ENCODE data around the gene TMEM217. TPM values are rescaled to one million over a fixed set of nuclear protein-coding genes. Genes with fewer than 3 reads are reported as not detected.

Gene TMEM217
- total and polyA plus RNA-seq, 7 donors = 0.55 to 5.3 (median 0.80) TPM; not detected in 1

DNA sequence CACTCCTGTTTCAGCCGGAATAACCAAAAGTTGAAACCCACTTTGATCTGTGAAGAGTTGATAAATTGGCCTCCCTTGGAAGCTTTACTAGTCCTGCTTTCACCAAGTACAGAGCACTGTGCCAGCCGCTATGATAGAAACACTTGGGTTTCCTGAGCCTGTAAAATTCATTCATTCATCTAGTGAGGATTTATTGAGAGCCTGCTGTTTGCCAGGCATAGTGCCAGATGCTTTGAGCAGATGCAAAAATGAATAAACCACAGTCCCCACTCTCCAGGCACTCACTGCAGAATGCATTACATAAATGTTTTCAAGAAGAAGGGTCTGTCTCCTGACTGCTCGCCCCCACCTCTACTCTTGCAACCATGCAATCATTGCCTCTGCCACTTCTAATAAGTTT lies 25.3 kb upstream of the TMEM217 start:
- 54 to 62% methylated on average over 3 of the region's 3 CpGs for WGBS, 2 donors
- H3K27me3 ChIP-seq = no peaks in the 10 kb centered on the region
- H3K4me1 ChIP-seq = peaks cover 0 to 46% (median 28%) of the 10 kb centered on the region in 4 donors
- TF ChIP-seq CTCF (IDR thresholded peaks at IDR 0.05) (no peak), POLR2AphosphoS5 (IDR thresholded peaks at IDR 0.05) (no peak), EP300 (IDR thresholded peaks at IDR 0.05) (no peak), POLR2A (IDR thresholded peaks at IDR 0.05) (no peak)
- peaks cover 0 to 29% (median 2%) of the 10 kb centered on the region in 4 donors for H3K36me3 ChIP-seq
- no peak for DNase-seq
- intact Hi-C loops (cut with DNase I) = no loop called here
- no peaks in the 10 kb centered on the region for H3K9me3 ChIP-seq
- no peak overlapping the region for H3K4me3 ChIP-seq
- peak overlapping the region; percentile 48 to 74 (median 72) for H3K27ac ChIP-seq

DNA sequence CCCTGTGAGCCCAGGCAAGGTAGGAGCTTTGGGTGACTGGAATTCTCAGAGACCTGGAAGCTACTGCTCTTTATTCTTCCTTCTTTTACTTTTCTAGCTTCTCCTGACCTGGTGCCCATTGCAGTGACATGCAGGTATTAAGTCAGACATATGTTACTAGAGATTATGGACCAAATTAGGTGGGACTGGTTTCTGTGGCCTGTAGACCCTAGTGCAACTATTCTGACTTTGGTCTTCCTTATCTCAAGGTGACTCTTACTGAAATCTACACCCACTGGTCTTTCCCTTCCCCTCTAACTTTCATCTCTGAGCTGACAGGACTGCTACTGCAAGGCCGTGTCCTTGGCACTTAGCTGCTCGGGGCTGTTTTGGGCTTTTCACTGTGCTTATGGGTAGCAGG lies 24.4 kb upstream of the TMEM217 start:
- DNase-seq = no peak
- no peak for TF ChIP-seq POLR2A (IDR thresholded peaks at IDR 0.05)
- TF ChIP-seq EP300 (IDR thresholded peaks at IDR 0.05) = no peak
- TF ChIP-seq POLR2AphosphoS5 (IDR thresholded peaks at IDR 0.05) = no peak
- TF ChIP-seq CTCF (IDR thresholded peaks at IDR 0.05) = no peak
- 96 to 98% methylated on average over 2 of the region's 2 CpGs for WGBS, 2 donors
- peaks cover 0 to 24% (median 2%) of the 10 kb centered on the region in 4 donors for H3K36me3 ChIP-seq
- H3K27me3 ChIP-seq = no peaks in the 10 kb centered on the region
- H3K4me1 ChIP-seq = peaks cover 0 to 46% (median 28%) of the 10 kb centered on the region in 4 donors
- peak overlapping the region in 3 of 4 donors; percentile 72 to 74 (median 73) for H3K27ac ChIP-seq
- intact Hi-C loops (cut with DNase I) = no loop called here
- H3K9me3 ChIP-seq = no peaks in the 10 kb centered on the region
- no peak overlapping the region for H3K4me3 ChIP-seq

GRCh38 chr6:37280162-37280887 lies 22.4 kb upstream of the TMEM217 start:
- Histone ChIP-seq H3K4me3 (no peak overlapping the region), H3K9me3 (no peaks in the 10 kb centered on the region), H3K4me1 (peaks cover 0 to 44% (median 28%) of the 10 kb centered on the region in 4 donors), H3K27ac (peak overlapping the region in 2 of 4 donors; percentile 4 to 24), H3K27me3 (no peaks in the 10 kb centered on the region), H3K36me3 (peaks cover 0 to 16% (median 2%) of the 10 kb centered on the region in 4 donors)
- WGBS, 2 donors = 86 to 92% methylated on average over 8 of the region's 8 CpGs
- intact Hi-C loops (cut with DNase I) = no loop called here
- no peak for DNase-seq
- TF ChIP-seq POLR2AphosphoS5 (IDR thresholded peaks at IDR 0.05) (no peak), EP300 (IDR thresholded peaks at IDR 0.05) (no peak), CTCF (IDR thresholded peaks at IDR 0.05) (no peak), POLR2A (IDR thresholded peaks at IDR 0.05) (no peak)

GRCh38 chr6:37279366-37280134 lies 21.6 kb upstream of the TMEM217 start:
- intact Hi-C loops (cut with DNase I) = no loop called here
- peak overlapping the region in 2 of 4 donors; percentile 4 to 24 for H3K27ac ChIP-seq
- DNase-seq = no peak
- no peaks in the 10 kb centered on the region for H3K27me3 ChIP-seq
- TF ChIP-seq POLR2A (IDR thresholded peaks at IDR 0.05) = no peak
- peak in 1 of 4 donors; percentile 15 for TF ChIP-seq POLR2AphosphoS5 (IDR thresholded peaks at IDR 0.05)
- H3K4me3 ChIP-seq = no peak overlapping the region
- no peaks in the 10 kb centered on the region for H3K9me3 ChIP-seq
- WGBS, 2 donors = 83 to 89% methylated on average over 9 of the region's 9 CpGs
- H3K36me3 ChIP-seq = peaks cover 0 to 10% (median 0%) of the 10 kb centered on the region in 4 donors
- peaks cover 0 to 36% (median 23%) of the 10 kb centered on the region in 4 donors for H3K4me1 ChIP-seq

DNA sequence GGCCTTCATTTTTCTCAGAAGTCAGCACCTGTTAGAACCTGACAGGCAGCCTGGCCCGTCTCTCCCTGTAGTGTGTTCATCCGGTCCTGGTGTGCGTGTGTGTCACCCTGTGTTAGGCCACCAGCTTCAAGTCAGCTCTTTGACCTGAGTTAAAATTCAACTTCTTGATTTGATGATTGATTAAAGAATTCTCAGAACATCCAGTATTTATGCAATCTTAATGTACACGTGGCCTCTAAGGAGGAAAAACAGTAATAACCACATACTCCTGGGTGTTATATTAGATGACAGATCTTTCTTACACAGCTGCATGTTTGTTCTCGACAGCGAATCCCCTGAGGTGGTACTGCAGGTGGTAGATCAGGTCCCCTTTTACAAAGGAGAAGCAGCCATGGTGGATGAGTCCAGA lies 19.1 kb upstream of the TMEM217 start:
- Histone ChIP-seq H3K9me3 (no peaks in the 10 kb centered on the region), H3K36me3 (peaks cover 0 to 8% (median 0%) of the 10 kb centered on the region in 4 donors), H3K27me3 (no peaks in the 10 kb centered on the region), H3K4me3 (no peak overlapping the region), H3K27ac (no peak overlapping the region), H3K4me1 (peaks cover 0 to 17% (median 3%) of the 10 kb centered on the region in 4 donors)
- TF ChIP-seq CTCF (IDR thresholded peaks at IDR 0.05) = no peak
- intact Hi-C loops (cut with DNase I) = no loop called here
- WGBS, 2 donors = 70 to 89% methylated on average over 6 of the region's 6 CpGs
- no peak for DNase-seq
